ENCODE measurements around the gene AGXT2. TPM values are rescaled to one million over a fixed set of nuclear protein-coding genes. Genes with fewer than 3 reads are reported as not detected.

The AGXT2 gene
- total and polyA plus RNA-seq, 2 donors (not counting 3 experiments of a cell fraction or from before 2014, with no cell fraction given): not detected

DNA sequence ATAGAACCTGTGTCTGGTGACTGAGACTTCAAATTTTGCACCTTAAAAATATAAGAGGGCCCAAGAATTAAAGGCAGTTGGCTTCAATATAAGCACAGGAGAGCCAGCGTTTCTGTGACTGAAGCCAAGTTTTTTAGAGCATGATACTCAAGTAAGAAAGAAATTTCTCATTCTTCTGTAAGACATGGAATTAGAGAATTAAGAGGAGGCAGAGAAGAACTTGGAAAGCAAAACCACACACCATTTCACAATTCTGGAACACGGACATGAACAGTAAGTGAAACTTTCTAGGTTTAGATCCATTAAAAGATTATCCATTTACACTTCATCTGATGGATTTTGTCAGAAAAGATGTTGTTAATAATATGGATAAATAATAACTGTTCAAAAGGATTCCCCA is 8.9 kb upstream of the AGXT2 start:
- no peak for TF ChIP-seq POLR2A (IDR thresholded peaks at IDR 0.05; ENCODE audit: low read depth, low read length)
- TF ChIP-seq MYC (IDR thresholded peaks at IDR 0.05; ENCODE audit: low read depth, low read length): no peak
- no peak for TF ChIP-seq GATA2 (IDR thresholded peaks at IDR 0.05; ENCODE audit: insufficient read depth, insufficient read length, low read depth, low read length)
- TF ChIP-seq, protein P1, sequence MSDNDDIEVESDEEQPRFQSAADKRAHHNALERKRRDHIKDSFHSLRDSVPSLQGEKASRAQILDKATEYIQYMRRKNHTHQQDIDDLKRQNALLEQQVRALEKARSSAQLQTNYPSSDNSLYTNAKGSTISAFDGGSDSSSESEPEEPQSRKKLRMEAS (IDR thresholded peaks at IDR 0.05; ENCODE audit: insufficient read depth, insufficient read length): no peak
- TF ChIP-seq FOS (IDR thresholded peaks at IDR 0.05; ENCODE audit: borderline replicate concordance, insufficient read depth, low read length): no peak
- no peak for TF ChIP-seq POLR2AphosphoS5 (IDR thresholded peaks at IDR 0.05; ENCODE audit: insufficient read depth, low read depth, low read length)
- TF ChIP-seq, protein P2, sequence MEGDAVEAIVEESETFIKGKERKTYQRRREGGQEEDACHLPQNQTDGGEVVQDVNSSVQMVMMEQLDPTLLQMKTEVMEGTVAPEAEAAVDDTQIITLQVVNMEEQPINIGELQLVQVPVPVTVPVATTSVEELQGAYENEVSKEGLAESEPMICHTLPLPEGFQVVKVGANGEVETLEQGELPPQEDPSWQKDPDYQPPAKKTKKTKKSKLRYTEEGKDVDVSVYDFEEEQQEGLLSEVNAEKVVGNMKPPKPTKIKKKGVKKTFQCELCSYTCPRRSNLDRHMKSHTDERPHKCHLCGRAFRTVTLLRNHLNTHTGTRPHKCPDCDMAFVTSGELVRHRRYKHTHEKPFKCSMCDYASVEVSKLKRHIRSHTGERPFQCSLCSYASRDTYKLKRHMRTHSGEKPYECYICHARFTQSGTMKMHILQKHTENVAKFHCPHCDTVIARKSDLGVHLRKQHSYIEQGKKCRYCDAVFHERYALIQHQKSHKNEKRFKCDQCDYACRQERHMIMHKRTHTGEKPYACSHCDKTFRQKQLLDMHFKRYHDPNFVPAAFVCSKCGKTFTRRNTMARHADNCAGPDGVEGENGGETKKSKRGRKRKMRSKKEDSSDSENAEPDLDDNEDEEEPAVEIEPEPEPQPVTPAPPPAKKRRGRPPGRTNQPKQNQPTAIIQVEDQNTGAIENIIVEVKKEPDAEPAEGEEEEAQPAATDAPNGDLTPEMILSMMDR (IDR thresholded peaks at IDR 0.05; ENCODE audit: extremely low read depth in 1 of 2, insufficient read depth in 1 of 2, low read depth in 1 of 2, low read length in 2 of 2): no peak
- TF ChIP-seq EZH2 (IDR thresholded peaks at IDR 0.05; ENCODE audit: borderline replicate concordance, low read depth, low read length, severe bottlenecking): no peak
- TF ChIP-seq JUN (IDR thresholded peaks at IDR 0.05; ENCODE audit: borderline replicate concordance, insufficient read depth, insufficient read length, low read depth): no peak
- Histone ChIP-seq H3K79me2 (ENCODE audit: control insufficient read depth, insufficient read depth, low read length) (no peaks in the 10 kb centered on the region), H3K4me1 (ENCODE audit: control insufficient read depth, extremely low read depth, insufficient read depth, low read length) (no peaks in the 10 kb centered on the region), H3K4me3 (replicated peaks in 1 of 3; ENCODE audit: insufficient read depth in 1 of 3, low read depth in 1 of 3, low read length in 3 of 3) (no peak overlapping the region), H4K20me1 (replicated peaks; ENCODE audit: control insufficient read depth, extremely low read depth, insufficient read depth, low read length) (no peaks in the 10 kb centered on the region), H3K36me3 (ENCODE audit: control insufficient read depth in 2 of 2, extremely low read depth in 1 of 2, insufficient read depth in 2 of 2, low read length in 2 of 2) (no peaks in the 10 kb centered on the region), H3K27ac (ENCODE audit: insufficient read depth, low read depth, low read length) (no peak overlapping the region), H3K9ac (replicated peaks; ENCODE audit: extremely low read depth, insufficient read depth, low read length) (no peak overlapping the region), H3K9me3 (replicated peaks; ENCODE audit: control insufficient read depth, insufficient read depth, low read length) (no peaks in the 10 kb centered on the region), H3K9me1 (replicated peaks; ENCODE audit: control insufficient read depth, extremely low read depth, insufficient read depth, low read length) (no peaks in the 10 kb centered on the region), H3K4me2 (ENCODE audit: insufficient read depth, low read length) (no peak overlapping the region), H2AFZ (ENCODE audit: low read depth, low read length) (no peak overlapping the region), H3K27me3 (ENCODE audit: control insufficient read depth in 2 of 2, insufficient read depth in 2 of 2, low read length in 2 of 2) (no peaks in the 10 kb centered on the region)
- CTCF ChIA-PET: no interaction called here
- no TSS peak for BruUV-seq (replicated peaks)
- intact Hi-C loops (cut with micrococcal nuclease) (no loop called here), dilution Hi-C loops (cut with MboI; ENCODE audit: extremely low pct_ligation_motif_present, low sequenced_read_pairs) (no loop called here)
- POLR2A ChIA-PET: no interaction called here
- DNase-seq (ENCODE audit: low read depth, low spot score) (no peak), FAIRE-seq (no peak)

All from endothelial cell of umbilical vein (primary cell).